HepG2 (cell line): ENCODE results near the gene TP53TG5. TPM values are rescaled to one million over a fixed set of nuclear protein-coding genes. Genes with fewer than 3 reads are reported as not detected.
A peak's percentile ranks its signal among the peaks of the same experiment; 100 is the strongest.

Experiments used
- EEA1 ChIP-seq: sonication (generic); formaldehyde crosslinking; IDR thresholded peaks from 2 replicates; pipeline ENCODE4 v1.5.1; 2020; ENCODE audit warnings: mild to moderate bottlenecking, missing genetic modification reagents, borderline replicate concordance
- ETV5 ChIP-seq: IDR thresholded peaks from 2 replicates; pipeline ENCODE4 v1.6.1; 2018; ENCODE audit warnings: missing biosample characterization, missing genetic modification reagents, inconsistent platforms, borderline replicate concordance
- GABPA ChIP-seq, 2 experiments: IDR thresholded peaks; 2 replicates each; pipeline ENCODE4 v1.6.1; 2011 to 2016; ENCODE audit warnings: low read depth in 2 of 2, low read length in 1 of 2, missing biosample characterization in 1 of 2, missing genetic modification characterization in 1 of 2
- HDAC2 ChIP-seq: sonication (generic); formaldehyde crosslinking; IDR thresholded peaks from 2 replicates; pipeline ENCODE4 v1.4.0; 2020; ENCODE audit warnings: missing genetic modification reagents
- JUN ChIP-seq: sonication (generic); formaldehyde crosslinking; IDR thresholded peaks from 2 replicates; pipeline ENCODE4 v1.4.0; 2020; ENCODE audit warnings: mild to moderate bottlenecking, missing genetic modification reagents
- KLF9 ChIP-seq: IDR thresholded peaks from 2 replicates; pipeline ENCODE4 v1.6.1; 2016; ENCODE audit warnings: low read depth
- MBNL3 ChIP-seq: fragments of 250-450 bp; sonication (Bioruptor Pico); conservative IDR thresholded peaks from 2 replicates; pipeline ENCODE4 v1.8.0; 2022; ENCODE audit warnings: mild to moderate bottlenecking, inconsistent platforms
- NFIC ChIP-seq: IDR thresholded peaks from 2 replicates; pipeline ENCODE4 v1.6.1; 2012; ENCODE audit warnings: mild to moderate bottlenecking, low read length, inconsistent platforms
- PAF1 ChIP-seq: IDR thresholded peaks from 2 replicates; pipeline ENCODE4 v1.6.1; 2016; ENCODE audit warnings: missing genetic modification reagents, missing compliant biosample characterization
- PCBP2 ChIP-seq: fragments of 200-400 bp; formaldehyde crosslinking; optimal IDR thresholded peaks from 2 replicates; pipeline ENCODE3; 2018; ENCODE audit warnings: low read length, low read depth; ENCODE audit not compliant: poor library complexity, severe bottlenecking
- SP5 ChIP-seq: IDR thresholded peaks from 2 replicates; pipeline ENCODE4 v1.6.1; 2016; ENCODE audit warnings: low read depth, borderline replicate concordance
- TAF15 ChIP-seq: fragments of 200-400 bp; formaldehyde crosslinking; IDR thresholded peaks from one replicate; pipeline ENCODE4 v1.6.1; 2018; ENCODE audit warnings: mild to moderate bottlenecking, low read depth, low read length; ENCODE audit not compliant: poor library complexity, severe bottlenecking
- ZBTB21 ChIP-seq: sonication (generic); formaldehyde crosslinking; IDR thresholded peaks from 2 replicates; pipeline ENCODE4 v1.4.0; 2020; ENCODE audit warnings: missing genetic modification reagents
- ZFP37 ChIP-seq: sonication (generic); formaldehyde crosslinking; IDR thresholded peaks from 2 replicates; pipeline ENCODE4 v1.4.0; 2020; ENCODE audit warnings: missing genetic modification reagents, borderline replicate concordance
- ZNF441 ChIP-seq: sonication (generic); formaldehyde crosslinking; IDR thresholded peaks from 2 replicates; pipeline ENCODE4 v1.7.0; 2021; ENCODE audit warnings: missing genetic modification reagents, borderline replicate concordance
- ZNF558 ChIP-seq: sonication (generic); formaldehyde crosslinking; IDR thresholded peaks from 2 replicates; pipeline ENCODE4 v1.9.0; 2022; ENCODE audit warnings: mild to moderate bottlenecking, missing genetic modification reagents, borderline replicate concordance
- ZNF761 ChIP-seq: sonication (generic); formaldehyde crosslinking; conservative IDR thresholded peaks from 2 replicates; pipeline ENCODE4 v1.4.0; 2020; ENCODE audit warnings: mild to moderate bottlenecking, missing genetic modification reagents
- polyA plus RNA-seq, 8 experiments: library from polyadenylated mRNA; depleted of rRNA in 3 of 8; stranded (reverse) in 7 of 8; unstranded in 1 of 8; fragments of >200 nt; fragmentation: Illumina TruSeq in 4 of 8; extraction: Trizol in 4 of 8; gene quantifications; 2 replicates each; pipeline versions ENCODE4 v1.2.1 to v1.2.3, GENCODE V29; 2011 to 2016; ENCODE audit warnings: low read depth in 4 of 8, missing spikeins in 1 of 8, mixed read lengths in 1 of 8; ENCODE audit not compliant: insufficient read depth in 1 of 8
- total RNA-seq, 5 experiments: library from RNA; depleted of rRNA; stranded (reverse); fragments of >200 nt; fragmentation: Illumina TruSeq; extraction: Trizol; gene quantifications; 2 replicates each; pipeline ENCODE4 v1.2.3, GENCODE V29; 2016; ENCODE audit warnings: low read depth in 1 of 5
- TF ChIP-seq, protein P1 (sequence below): sonication (generic); formaldehyde crosslinking; conservative IDR thresholded peaks from 2 replicates; pipeline ENCODE4 v1.4.0; 2020; ENCODE audit warnings: mild to moderate bottlenecking, missing genetic modification reagents, moderate library complexity
- TF ChIP-seq, protein P2 (sequence below): sonication (generic); formaldehyde crosslinking; IDR thresholded peaks from 2 replicates; pipeline ENCODE4 v1.5.0; 2020; ENCODE audit warnings: mild to moderate bottlenecking, missing genetic modification reagents
- TF ChIP-seq, protein P3 (sequence below): sonication (generic); formaldehyde crosslinking; IDR thresholded peaks from 2 replicates; pipeline ENCODE4 v1.4.0; 2020; ENCODE audit warnings: mild to moderate bottlenecking, missing genetic modification reagents
- TF ChIP-seq, protein P4 (sequence below): sonication (generic); formaldehyde crosslinking; IDR thresholded peaks from 2 replicates; pipeline ENCODE4 v1.4.0; 2020; ENCODE audit warnings: low read depth, mild to moderate bottlenecking, missing genetic modification reagents
- TF ChIP-seq, protein P5 (sequence below): sonication (generic); formaldehyde crosslinking; IDR thresholded peaks from 2 replicates; pipeline ENCODE4 v1.8.0; 2022; ENCODE audit warnings: mild to moderate bottlenecking, missing genetic modification reagents, moderate library complexity

The TP53TG5 gene
- total and polyA plus RNA-seq, 2 of the 13 experiments (the other 11 are each of a cell fraction or from before 2014, with no cell fraction given) = 0.11 TPM; not detected in 1

DNA sequence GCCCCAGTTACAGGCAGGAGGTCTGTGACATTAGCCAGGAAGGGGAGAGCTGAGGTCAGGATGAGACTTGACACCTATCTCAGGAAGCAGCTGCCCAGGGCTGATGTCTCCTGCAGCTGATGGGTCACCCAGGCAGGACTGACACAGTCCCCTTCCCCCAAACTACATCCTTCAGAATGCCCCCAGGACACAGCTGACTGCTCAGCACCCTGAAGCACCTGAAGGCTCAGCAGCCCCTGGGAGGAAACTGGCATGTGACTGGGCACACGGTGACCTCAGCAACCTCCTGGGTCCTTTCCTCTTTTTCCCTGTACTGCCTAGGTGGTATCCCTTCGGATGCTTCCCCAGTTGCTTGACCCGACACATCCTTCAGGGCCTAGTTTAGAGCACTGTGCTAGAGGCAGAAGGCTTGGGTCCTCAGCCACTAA, 31.8 kb downstream of the TP53TG5 start (continued):
- TF ChIP-seq, protein P1, sequence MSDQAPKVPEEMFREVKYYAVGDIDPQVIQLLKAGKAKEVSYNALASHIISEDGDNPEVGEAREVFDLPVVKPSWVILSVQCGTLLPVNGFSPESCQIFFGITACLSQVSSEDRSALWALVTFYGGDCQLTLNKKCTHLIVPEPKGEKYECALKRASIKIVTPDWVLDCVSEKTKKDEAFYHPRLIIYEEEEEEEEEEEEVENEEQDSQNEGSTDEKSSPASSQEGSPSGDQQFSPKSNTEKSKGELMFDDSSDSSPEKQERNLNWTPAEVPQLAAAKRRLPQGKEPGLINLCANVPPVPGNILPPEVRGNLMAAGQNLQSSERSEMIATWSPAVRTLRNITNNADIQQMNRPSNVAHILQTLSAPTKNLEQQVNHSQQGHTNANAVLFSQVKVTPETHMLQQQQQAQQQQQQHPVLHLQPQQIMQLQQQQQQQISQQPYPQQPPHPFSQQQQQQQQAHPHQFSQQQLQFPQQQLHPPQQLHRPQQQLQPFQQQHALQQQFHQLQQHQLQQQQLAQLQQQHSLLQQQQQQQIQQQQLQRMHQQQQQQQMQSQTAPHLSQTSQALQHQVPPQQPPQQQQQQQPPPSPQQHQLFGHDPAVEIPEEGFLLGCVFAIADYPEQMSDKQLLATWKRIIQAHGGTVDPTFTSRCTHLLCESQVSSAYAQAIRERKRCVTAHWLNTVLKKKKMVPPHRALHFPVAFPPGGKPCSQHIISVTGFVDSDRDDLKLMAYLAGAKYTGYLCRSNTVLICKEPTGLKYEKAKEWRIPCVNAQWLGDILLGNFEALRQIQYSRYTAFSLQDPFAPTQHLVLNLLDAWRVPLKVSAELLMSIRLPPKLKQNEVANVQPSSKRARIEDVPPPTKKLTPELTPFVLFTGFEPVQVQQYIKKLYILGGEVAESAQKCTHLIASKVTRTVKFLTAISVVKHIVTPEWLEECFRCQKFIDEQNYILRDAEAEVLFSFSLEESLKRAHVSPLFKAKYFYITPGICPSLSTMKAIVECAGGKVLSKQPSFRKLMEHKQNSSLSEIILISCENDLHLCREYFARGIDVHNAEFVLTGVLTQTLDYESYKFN (CRISPR knock-in tag) = no peak; the same call in 1 of the 2 replicates
- no peak for TF ChIP-seq KLF9
- no peak for TF ChIP-seq MBNL3 (CRISPR knock-in tag)
- no peak for TF ChIP-seq NFIC
- no peak for TF ChIP-seq ZNF761 (CRISPR knock-in tag)
- TF ChIP-seq SP5 (CRISPR knock-in tag) = no peak
- TF ChIP-seq PCBP2 = no peak
- TF ChIP-seq TAF15 = no peak
- TF ChIP-seq, protein P2, sequence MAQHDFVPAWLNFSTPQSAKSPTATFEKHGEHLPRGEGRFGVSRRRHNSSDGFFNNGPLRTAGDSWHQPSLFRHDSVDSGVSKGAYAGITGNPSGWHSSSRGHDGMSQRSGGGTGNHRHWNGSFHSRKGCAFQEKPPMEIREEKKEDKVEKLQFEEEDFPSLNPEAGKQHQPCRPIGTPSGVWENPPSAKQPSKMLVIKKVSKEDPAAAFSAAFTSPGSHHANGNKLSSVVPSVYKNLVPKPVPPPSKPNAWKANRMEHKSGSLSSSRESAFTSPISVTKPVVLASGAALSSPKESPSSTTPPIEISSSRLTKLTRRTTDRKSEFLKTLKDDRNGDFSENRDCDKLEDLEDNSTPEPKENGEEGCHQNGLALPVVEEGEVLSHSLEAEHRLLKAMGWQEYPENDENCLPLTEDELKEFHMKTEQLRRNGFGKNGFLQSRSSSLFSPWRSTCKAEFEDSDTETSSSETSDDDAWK (CRISPR knock-in tag) = no peak
- TF ChIP-seq PAF1 (CRISPR knock-in tag) = no peak
- TF ChIP-seq ZFP37 (CRISPR knock-in tag) = no peak
- no peak for TF ChIP-seq ZBTB21
- TF ChIP-seq HDAC2 (CRISPR knock-in tag) = peak; percentile 27; the same call in 1 of the 2 replicates
- TF ChIP-seq, protein P3, sequence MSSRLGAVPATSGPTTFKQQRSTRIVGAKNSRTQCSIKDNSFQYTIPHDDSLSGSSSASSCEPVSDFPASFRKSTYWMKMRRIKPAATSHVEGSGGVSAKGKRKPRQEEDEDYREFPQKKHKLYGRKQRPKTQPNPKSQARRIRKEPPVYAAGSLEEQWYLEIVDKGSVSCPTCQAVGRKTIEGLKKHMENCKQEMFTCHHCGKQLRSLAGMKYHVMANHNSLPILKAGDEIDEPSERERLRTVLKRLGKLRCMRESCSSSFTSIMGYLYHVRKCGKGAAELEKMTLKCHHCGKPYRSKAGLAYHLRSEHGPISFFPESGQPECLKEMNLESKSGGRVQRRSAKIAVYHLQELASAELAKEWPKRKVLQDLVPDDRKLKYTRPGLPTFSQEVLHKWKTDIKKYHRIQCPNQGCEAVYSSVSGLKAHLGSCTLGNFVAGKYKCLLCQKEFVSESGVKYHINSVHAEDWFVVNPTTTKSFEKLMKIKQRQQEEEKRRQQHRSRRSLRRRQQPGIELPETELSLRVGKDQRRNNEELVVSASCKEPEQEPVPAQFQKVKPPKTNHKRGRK = no peak
- TF ChIP-seq JUN = no peak
- TF ChIP-seq ETV5 (CRISPR knock-in tag) = peak; percentile 44; the same call in 1 of the 2 replicates
- TF ChIP-seq, protein P4, sequence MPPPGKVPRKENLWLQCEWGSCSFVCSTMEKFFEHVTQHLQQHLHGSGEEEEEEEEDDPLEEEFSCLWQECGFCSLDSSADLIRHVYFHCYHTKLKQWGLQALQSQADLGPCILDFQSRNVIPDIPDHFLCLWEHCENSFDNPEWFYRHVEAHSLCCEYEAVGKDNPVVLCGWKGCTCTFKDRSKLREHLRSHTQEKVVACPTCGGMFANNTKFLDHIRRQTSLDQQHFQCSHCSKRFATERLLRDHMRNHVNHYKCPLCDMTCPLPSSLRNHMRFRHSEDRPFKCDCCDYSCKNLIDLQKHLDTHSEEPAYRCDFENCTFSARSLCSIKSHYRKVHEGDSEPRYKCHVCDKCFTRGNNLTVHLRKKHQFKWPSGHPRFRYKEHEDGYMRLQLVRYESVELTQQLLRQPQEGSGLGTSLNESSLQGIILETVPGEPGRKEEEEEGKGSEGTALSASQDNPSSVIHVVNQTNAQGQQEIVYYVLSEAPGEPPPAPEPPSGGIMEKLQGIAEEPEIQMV (CRISPR knock-in tag) = no peak
- peak; percentile 22; the same call in 1 of the 2 replicates for TF ChIP-seq ZNF441 (CRISPR knock-in tag)
- TF ChIP-seq, protein P5, sequence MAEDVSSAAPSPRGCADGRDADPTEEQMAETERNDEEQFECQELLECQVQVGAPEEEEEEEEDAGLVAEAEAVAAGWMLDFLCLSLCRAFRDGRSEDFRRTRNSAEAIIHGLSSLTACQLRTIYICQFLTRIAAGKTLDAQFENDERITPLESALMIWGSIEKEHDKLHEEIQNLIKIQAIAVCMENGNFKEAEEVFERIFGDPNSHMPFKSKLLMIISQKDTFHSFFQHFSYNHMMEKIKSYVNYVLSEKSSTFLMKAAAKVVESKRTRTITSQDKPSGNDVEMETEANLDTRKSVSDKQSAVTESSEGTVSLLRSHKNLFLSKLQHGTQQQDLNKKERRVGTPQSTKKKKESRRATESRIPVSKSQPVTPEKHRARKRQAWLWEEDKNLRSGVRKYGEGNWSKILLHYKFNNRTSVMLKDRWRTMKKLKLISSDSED (CRISPR knock-in tag) = no peak
- no peak for TF ChIP-seq ZNF558 (CRISPR knock-in tag)
- no peak for TF ChIP-seq GABPA (IDR thresholded peaks at IDR 0.05; ENCODE audit: low read depth, low read length)
- TF ChIP-seq GABPA (CRISPR knock-in tag; IDR thresholded peaks at IDR 0.05; ENCODE audit: low read depth) = no peak
- TF ChIP-seq EEA1 (CRISPR knock-in tag) = no peak
